ENCODE data around the gene TAX1BP3. TPM values are rescaled to one million over a fixed set of nuclear protein-coding genes. Genes with fewer than 3 reads are reported as not detected.

The TAX1BP3 gene
- total RNA-seq, 2 donors from 2014 or later = 116 to 142 TPM

GRCh38 chr17:3663102-3664011 is 5.0 kb downstream of the TAX1BP3 start:
- no peak for DNase-seq
- ATAC-seq = no peak
- intact Hi-C loops (cut with DNase I) = no loop called here

DNA sequence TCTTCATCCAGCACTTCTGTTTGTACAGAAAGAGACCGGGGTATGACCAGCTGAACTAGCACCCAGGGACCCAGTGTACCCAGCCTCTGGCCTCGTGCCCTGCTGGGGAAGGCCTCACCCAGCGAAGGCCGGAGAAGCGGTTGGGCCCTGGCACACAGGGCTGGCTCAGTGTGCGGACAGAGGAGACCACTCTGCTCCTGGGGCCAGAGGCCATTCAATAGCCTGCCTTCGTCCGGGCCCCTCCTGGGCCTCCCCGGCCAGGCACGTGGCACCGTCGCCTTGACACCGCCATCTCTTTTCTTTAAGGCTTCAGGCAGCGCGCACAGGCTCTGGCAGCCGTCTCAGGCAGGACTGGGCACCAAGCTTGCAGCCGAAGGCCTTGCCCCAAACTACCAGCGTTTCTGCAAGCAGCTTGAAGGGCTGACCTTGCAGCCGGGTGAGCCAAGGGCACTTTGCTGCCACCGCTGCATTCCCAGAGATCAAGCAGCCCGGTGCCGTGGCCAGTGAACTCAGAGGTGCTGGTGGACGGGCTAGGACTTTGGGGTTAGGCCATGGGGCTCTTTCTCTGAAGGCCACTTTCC is 8.0 kb downstream of the TAX1BP3 start:
- intact Hi-C loops (cut with DNase I) = no loop called here
- DNase-seq = no peak
- ATAC-seq = peak; percentile 22 to 24

DNA sequence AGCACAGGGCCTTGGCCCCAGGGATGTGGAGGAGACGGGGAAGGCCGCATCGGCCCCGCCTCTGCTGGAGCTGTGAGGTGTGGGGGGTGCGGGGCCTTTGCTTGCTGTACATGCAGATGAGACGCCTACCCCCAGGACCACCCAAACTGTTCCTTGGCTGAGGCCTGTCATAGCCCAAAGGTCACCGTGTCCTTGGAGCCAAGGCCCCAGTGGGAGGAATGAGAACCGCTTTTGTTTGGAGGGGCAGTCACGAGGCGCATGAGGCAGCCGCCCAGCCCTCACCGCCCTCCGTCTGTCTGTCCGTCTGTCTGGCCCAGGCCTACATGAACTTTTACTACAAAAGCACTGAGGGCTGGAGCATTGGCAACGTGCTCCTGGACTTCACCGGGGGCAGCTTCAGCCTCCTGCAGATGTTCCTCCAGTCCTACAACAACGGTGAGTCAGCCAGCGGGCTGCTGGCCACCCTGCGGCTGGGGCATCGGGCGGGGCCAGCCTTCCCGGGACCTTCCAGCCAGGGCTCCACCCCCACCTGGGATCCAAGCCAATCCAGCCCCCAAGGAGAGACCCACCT is 8.8 kb downstream of the TAX1BP3 start:
- ATAC-seq = peak; percentile 63 to 78
- intact Hi-C loops (cut with DNase I) = no loop called here

DNA sequence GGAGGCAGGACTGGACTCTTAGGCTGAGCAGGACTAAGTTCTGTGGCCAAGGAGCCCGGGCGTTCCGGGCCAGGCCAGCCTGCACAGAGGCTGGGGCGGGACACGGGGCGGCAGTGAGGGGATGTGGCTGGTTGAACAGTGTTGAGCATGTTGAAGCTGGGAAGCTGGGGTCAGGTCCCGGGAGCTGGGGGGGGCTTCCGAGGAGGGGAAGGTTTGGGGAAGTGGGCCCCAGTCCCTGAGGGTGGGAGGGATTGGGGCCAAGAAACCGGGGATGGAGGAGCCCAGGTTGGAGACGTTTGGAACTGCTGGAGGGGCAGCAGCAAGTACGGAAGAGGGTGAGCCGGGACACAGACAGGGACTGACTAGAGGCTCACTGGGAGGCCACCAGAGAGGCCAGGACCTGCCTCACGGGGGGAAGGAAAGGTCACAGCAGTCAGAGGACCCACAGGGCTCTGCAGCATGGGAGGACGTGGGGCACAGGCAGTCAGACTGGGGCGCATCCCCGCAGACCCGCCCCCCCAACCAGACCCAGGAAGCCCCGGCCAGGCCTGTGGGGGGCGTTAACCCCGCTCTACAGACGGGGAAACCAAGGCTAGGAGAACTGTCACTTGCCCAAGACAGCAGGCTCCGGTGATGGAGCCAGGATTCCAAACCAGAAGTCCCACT is 9.5 kb downstream of the TAX1BP3 start:
- intact Hi-C loops (cut with DNase I) = no loop called here
- ATAC-seq (peak in 1 of 2 donors; percentile 3), DNase-seq (no peak)

More for the DNA sequence above, 8.8 kb downstream of the TAX1BP3 start:
- peak; percentile 84 for DNase-seq

DNA sequence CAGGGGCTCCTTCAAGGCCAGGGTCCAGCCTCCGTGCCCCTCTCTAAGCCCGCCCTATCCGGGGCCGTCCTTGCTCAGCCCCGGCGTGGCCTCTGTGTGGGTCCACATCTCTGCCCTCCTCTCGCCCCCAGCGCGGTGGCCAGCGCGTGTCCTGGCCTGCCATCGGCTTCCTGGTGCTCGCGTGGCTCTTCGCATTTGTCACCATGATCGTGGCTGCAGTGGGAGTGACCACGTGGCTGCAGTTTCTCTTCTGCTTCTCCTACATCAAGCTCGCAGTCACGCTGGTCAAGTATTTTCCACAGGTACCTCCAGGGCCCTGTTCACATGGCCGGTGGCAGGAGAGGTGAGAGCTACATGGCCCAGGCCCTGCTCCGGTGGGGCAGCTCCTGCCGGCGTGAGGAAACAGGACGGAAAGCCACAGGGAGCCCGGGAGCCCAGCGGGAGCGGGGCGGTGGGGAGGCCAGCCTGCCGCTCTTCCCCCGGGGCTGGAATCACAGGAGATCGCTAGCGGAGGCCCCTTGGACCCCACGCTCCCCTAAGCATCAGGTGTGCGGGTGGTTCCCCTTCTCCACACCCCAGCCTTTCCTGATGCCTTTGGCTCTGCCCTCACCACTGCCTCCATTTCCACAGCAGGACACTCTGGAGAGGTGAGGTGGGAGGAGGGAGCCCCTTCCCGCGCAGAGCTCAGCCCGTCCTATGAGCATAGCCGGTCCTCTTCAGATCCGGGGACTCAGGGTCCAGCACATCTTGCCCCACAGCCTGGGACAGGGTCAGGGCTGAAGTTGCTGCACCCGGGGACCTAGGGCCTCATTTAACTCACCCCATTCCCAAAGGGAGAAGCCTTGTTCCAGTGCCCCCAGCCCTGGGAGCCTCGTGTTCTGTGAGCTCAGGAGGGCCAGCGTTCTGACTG is 10.2 kb downstream of the TAX1BP3 start:
- intact Hi-C loops (cut with DNase I) = no loop called here
- DNase-seq (no peak), ATAC-seq (no peak)

GRCh38 chr17:3657588-3657869 is 10.8 kb downstream of the TAX1BP3 start:
- intact Hi-C loops (cut with DNase I) = no loop called here
- ATAC-seq (no peak), DNase-seq (no peak)

GRCh38 chr17:3656755-3657587 is 11.4 kb downstream of the TAX1BP3 start:
- ATAC-seq = no peak

GRCh38 chr17:3656353-3656752 is 12.0 kb downstream of the TAX1BP3 start:
- intact Hi-C loops (cut with DNase I) = no loop called here
- ATAC-seq = no peak
- DNase-seq = no peak

More at GRCh38 chr17:3656755-3657587, 11.4 kb downstream of the TAX1BP3 start:
- intact Hi-C loops (cut with DNase I) = no loop called here
- DNase-seq = no peak

GRCh38 chr17:3655766-3656165 is 12.6 kb downstream of the TAX1BP3 start:
- no peak for DNase-seq
- ATAC-seq = no peak
- intact Hi-C loops (cut with DNase I) = no loop called here

GRCh38 chr17:3647769-3648555 is 20.4 kb downstream of the TAX1BP3 start:
- ATAC-seq (peak; percentile 66 to 88), DNase-seq (peak; percentile 57)
- intact Hi-C loops (cut with DNase I) = loop anchor here in 1 of 2 donors (10.0 kb wide), 1 partner anchor 603 kb away; no protein-coding TSS in a partner anchor

DNA sequence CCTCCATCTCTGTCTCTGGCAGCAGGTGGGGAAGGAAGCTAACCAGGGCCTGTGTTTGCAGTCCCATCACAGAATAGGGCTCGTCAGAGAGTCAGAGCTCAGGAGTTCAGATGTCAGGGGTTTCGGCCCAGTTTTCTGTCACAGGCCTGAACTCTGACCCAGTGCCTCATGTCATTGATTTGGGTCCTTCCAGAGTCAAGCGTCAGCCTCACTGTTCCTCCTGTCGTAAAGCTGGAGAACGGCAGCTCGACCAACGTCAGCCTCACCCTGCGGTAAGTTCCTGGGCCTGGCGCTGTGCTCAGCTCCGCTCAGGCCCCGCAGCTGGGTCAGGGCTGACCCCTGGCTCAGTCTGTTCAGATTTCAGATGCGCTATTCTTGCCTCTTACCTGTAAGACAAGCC is 21.1 kb downstream of the TAX1BP3 start:
- intact Hi-C loops (cut with DNase I) = loop anchor here in 1 of 2 donors (10.0 kb wide), 1 partner anchor 602 kb away; no protein-coding TSS in a partner anchor
- ATAC-seq = peak in 1 of 2 donors; percentile 5
- DNase-seq = no peak

DNA sequence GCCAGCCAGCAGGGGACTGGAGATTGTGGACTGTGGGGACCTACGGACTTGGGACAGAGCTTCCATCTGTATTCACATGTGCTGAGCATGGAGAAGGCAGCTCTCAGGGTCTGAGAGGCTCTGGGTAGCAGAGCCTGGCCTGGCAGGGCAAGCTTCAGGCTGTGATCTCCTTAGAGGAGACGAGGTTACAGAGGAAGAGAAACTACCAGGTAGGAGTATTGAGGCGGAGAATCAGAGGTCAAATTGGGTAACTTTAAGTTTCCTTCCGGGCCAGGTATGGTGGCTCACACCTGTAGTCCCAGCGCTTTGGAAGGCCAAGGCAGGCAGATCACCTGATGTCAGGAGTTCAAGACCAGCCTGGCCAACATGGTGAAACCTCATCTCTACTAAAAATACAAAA is 23.1 kb downstream of the TAX1BP3 start:
- ATAC-seq (no peak), DNase-seq (no peak)
- intact Hi-C loops (cut with DNase I) = loop anchor here in 1 of 2 donors (10.0 kb wide), 1 partner anchor 601 kb away; no protein-coding TSS in a partner anchor

GRCh38 chr17:3643889-3644349 is 24.5 kb downstream of the TAX1BP3 start:
- DNase-seq (no peak), ATAC-seq (no peak)
- intact Hi-C loops (cut with DNase I) = loop anchor here in 1 of 2 donors (10.0 kb wide), 1 partner anchor 599 kb away; no protein-coding TSS in a partner anchor

DNA sequence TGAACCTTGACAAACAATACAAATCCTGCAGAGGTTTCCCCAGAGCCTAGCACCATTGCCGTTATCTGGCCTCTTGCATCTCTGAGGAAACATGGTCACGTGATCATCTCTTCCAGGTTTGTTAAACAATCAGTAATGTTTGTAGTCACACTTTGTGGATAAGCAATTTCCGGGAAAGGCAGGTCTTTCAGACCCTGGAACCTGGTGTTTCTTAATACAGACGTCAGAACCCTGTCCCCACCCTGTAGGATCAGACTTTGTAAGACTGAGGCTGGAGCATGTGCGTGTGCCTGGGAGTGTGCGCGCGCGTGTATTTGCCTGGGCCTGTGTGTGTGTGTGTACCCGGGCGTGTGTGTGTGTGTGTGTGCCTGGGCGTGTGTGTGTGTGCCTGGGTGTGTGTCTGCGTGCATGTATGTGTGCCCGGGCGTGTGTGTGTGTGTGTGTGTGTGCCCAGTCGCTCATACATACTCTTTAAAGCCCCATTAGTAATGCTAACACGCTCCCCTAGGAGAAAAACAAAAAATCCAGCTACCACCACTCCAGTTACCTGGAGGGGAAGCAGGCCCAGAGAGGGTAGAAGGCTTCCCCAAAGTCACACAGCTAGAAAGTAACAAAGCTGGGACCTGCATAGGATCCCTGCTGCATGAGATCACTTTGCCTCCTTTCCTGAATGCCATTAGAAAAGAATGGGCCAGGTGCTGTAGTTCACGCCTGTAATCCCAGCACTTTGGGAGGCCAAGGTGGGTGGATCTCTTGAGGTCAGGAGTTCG is 26.5 kb downstream of the TAX1BP3 start:
- ATAC-seq (no peak), DNase-seq (no peak)
- intact Hi-C loops (cut with DNase I) = loop anchor here in 1 of 2 donors (10.0 kb wide), 1 partner anchor 597 kb away; no protein-coding TSS in a partner anchor

DNA sequence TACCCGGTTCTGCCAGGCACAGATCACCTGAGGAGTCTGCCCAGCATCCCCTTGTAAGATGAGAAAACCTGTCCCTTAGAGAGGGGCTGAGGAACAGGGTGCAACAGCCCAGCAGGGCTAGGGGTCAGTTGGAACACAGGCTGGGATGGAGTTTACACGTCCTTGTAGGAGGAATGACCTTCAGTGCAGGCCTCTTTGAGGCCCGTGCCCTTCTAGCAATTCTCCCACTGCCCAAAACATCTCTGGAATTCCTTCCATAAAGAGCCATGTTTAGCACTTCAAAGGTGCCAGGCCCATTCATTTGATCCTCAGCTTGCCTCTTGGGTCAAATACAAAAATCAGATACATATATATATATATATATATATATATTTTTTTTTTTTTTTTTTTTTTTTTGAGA is 27.4 kb downstream of the TAX1BP3 start:
- intact Hi-C loops (cut with DNase I) = loop anchor here in 1 of 2 donors (10.0 kb wide), 1 partner anchor 596 kb away; no protein-coding TSS in a partner anchor
- ATAC-seq (no peak), DNase-seq (no peak)

Data from left cardiac atrium (tissue), 4 donors.